Measurements from ENCODE around the gene GOLGA6L7. TPM values are rescaled to one million over a fixed set of nuclear protein-coding genes. Genes with fewer than 3 reads are reported as not detected.
"Not testable (repeated sequence)": the region's sequence is repeated elsewhere in the genome, so short reads cannot be mapped to it uniquely, and the experiment has no call there.

Gene GOLGA6L7
- total RNA-seq, 2 donors from 2014 or later = not detected

DNA sequence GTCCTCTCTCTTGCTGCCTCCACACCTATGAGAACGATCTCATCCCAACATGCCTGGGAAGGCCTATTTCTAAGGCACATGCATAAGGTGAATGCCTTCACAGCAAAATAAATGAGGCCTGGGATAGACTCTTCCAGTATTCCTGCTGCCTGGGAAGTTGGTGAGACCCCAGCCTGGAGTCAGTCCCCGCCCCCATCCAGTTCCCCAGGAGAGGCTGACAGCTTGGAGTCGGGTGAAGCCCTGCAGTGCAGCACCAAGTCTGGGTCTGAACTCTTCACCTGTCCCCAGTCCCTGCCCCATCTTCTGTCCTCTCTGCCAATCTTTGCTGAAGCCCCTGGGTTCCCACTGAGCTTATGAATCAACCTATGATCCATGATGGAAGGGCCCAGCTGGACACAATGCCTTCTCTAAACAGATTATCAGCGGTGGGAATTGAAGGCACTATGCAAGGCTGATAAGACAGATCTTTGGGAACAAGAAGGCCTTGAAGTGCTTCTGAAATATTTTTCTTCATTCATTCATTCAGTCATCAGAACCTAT lies 27.1 kb upstream of the GOLGA6L7 start:
- H3K9me3 Mint-ChIP-seq = no peaks in the 10 kb centered on the region
- no peaks in the 10 kb centered on the region for H3K4me1 Mint-ChIP-seq
- no peak overlapping the region for H3K27ac Mint-ChIP-seq
- no peak for ATAC-seq (replicated peaks)
- no peaks in the 10 kb centered on the region for H3K36me3 Mint-ChIP-seq (ENCODE audit: low read depth)
- no peaks in the 10 kb centered on the region for H3K27me3 Mint-ChIP-seq
- no peak overlapping the region for H3K4me3 Mint-ChIP-seq

GRCh38 chr15:28873585-28874190 lies 25.2 kb upstream of the GOLGA6L7 start:
- Mint-ChIP-seq H3K4me3 (no peak overlapping the region), H3K27ac (no peak overlapping the region), H3K27me3 (no peaks in the 10 kb centered on the region), H3K4me1 (no peaks in the 10 kb centered on the region), H3K9me3 (no peaks in the 10 kb centered on the region), H3K36me3 (ENCODE audit: low read depth) (no peaks in the 10 kb centered on the region)
- no peak for ATAC-seq (replicated peaks)

DNA sequence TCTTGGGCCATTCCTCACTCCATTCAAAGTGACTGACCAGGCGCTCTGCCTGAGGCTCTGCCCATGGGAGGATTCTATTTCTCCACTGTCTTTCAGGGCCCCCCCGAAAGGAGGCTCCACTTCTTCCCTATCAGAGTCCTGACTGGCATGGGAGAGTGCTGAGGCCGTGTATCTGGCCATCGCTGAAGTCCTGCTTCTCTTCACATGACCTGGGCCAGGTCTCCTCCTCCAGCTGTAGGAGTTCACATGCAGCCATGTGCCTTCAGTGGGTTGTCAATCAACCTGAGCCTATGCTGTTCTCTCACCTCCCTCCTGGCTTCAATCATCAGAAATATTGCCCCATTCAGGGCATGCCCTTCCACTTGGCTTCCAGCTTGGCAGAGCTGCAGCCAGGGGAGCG lies 24.6 kb upstream of the GOLGA6L7 start:
- H3K36me3 Mint-ChIP-seq (ENCODE audit: low read depth) = no peaks in the 10 kb centered on the region
- no peaks in the 10 kb centered on the region for H3K27me3 Mint-ChIP-seq
- H3K27ac Mint-ChIP-seq = no peak overlapping the region
- no peak for ATAC-seq (replicated peaks)
- H3K4me1 Mint-ChIP-seq = no peaks in the 10 kb centered on the region
- no peak overlapping the region for H3K4me3 Mint-ChIP-seq
- H3K9me3 Mint-ChIP-seq = no peaks in the 10 kb centered on the region

- Mint-ChIP-seq H3K36me3 (ENCODE audit: low read depth) (no peaks in the 10 kb centered on the region), H3K9me3 (no peaks in the 10 kb centered on the region), H3K4me1 (no peaks in the 10 kb centered on the region), H3K27ac (no peak overlapping the region), H3K4me3 (no peak overlapping the region), H3K27me3 (no peaks in the 10 kb centered on the region)
- no peak for ATAC-seq (replicated peaks)
Measured at GRCh38 chr15:28871168-28871567, 22.7 kb upstream of the GOLGA6L7 start.

DNA sequence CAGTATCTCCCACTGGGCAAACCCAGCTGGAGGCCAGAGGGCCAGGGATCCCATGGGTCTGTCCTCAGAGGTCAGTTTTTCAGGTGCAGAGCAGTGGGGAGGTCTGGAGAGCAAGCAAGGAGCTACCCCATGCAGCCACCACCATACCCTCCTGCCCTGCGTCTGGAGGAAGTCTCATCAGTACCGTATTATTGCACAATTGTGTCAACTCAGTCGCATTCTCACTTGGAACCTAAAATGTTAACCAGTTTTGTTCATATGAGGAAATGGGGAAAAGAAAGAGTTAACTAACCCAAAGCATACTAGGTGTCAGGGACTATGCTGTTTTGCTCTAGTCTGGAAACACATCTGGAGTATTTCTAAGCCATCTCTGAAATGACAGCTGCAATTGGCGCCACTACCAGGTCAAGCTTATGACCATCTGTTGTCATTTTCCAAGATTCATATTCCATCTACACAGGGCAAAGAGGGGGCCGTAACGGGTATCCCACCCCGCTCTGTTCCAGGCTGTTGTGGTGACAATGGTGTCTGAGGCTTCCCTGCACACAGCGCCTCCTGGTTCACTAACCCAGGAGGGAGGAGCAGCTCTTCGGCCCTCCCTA lies 20.4 kb upstream of the GOLGA6L7 start:
- Mint-ChIP-seq H3K9me3 (no peaks in the 10 kb centered on the region), H3K4me3 (no peak overlapping the region), H3K27me3 (no peaks in the 10 kb centered on the region), H3K4me1 (no peaks in the 10 kb centered on the region), H3K36me3 (ENCODE audit: low read depth) (no peaks in the 10 kb centered on the region), H3K27ac (no peak overlapping the region)
- no peak for ATAC-seq (replicated peaks)

GRCh38 chr15:28861589-28862293 lies 13.3 kb upstream of the GOLGA6L7 start:
- H3K36me3 Mint-ChIP-seq (ENCODE audit: low read depth); ATAC-seq (replicated peaks); H3K4me3 Mint-ChIP-seq; H3K9me3 Mint-ChIP-seq; H3K27me3 Mint-ChIP-seq; H3K4me1 Mint-ChIP-seq; H3K27ac Mint-ChIP-seq: not testable (repeated sequence)

GRCh38 chr15:28861031-28861534 lies 12.6 kb upstream of the GOLGA6L7 start:
- no peak for ATAC-seq (replicated peaks)
- H3K4me3 Mint-ChIP-seq = no peak overlapping the region
- no peaks in the 10 kb centered on the region for H3K9me3 Mint-ChIP-seq
- H3K4me1 Mint-ChIP-seq = no peaks in the 10 kb centered on the region
- no peaks in the 10 kb centered on the region for H3K27me3 Mint-ChIP-seq
- no peaks in the 10 kb centered on the region for H3K36me3 Mint-ChIP-seq (ENCODE audit: low read depth)
- no peak overlapping the region for H3K27ac Mint-ChIP-seq

DNA sequence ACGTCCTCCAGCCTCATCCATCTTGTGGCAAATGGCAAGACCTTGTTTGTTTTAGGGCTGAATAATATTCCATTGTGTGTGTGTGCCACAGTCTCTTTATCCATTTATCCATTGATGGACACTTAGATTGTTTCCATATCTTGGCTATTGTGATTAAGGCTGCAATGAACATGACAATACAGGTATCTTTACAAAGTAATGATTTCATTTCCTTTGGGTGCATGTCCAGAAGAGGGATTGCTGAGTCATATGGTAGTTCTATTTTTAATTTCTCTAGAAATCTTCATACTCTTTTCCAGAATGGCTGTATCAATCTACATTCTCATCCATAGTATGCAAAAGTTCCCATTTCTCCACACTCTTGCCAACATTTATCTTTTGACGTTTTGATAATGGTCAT lies 6.1 kb upstream of the GOLGA6L7 start:
- H3K9me3 Mint-ChIP-seq; H3K4me1 Mint-ChIP-seq; H3K27ac Mint-ChIP-seq; H3K4me3 Mint-ChIP-seq; H3K27me3 Mint-ChIP-seq; ATAC-seq (replicated peaks); H3K36me3 Mint-ChIP-seq (ENCODE audit: low read depth): not testable (repeated sequence)

DNA sequence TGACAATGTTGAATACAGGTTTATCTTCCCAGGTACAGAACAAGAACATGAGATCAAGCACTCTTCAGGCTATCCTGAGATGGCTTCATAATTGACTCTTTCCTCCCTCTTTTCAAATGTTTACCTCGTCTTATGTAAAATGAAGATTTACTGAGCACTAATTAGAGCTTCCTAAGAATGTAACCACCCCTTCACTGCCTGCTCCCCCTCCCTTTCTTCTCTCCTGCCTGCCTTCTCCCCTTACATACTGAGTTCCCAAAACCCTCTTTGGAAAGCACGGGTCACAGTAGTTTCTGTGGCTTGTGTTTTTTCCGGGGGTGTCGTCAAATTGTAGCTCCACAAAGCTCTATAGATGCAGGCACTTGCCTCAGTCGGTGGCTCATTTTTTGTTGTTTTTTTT lies 5.2 kb upstream of the GOLGA6L7 start:
- H3K27me3 Mint-ChIP-seq; H3K27ac Mint-ChIP-seq; H3K9me3 Mint-ChIP-seq; ATAC-seq (replicated peaks); H3K36me3 Mint-ChIP-seq (ENCODE audit: low read depth); H3K4me1 Mint-ChIP-seq; H3K4me3 Mint-ChIP-seq: not testable (repeated sequence)

- not testable (repeated sequence) for H3K9me3 Mint-ChIP-seq; H3K36me3 Mint-ChIP-seq (ENCODE audit: low read depth); H3K4me3 Mint-ChIP-seq; H3K27me3 Mint-ChIP-seq; H3K4me1 Mint-ChIP-seq; ATAC-seq (replicated peaks); H3K27ac Mint-ChIP-seq
Measured at GRCh38 chr15:28849766-28850165, 1.3 kb upstream of the GOLGA6L7 start.

DNA sequence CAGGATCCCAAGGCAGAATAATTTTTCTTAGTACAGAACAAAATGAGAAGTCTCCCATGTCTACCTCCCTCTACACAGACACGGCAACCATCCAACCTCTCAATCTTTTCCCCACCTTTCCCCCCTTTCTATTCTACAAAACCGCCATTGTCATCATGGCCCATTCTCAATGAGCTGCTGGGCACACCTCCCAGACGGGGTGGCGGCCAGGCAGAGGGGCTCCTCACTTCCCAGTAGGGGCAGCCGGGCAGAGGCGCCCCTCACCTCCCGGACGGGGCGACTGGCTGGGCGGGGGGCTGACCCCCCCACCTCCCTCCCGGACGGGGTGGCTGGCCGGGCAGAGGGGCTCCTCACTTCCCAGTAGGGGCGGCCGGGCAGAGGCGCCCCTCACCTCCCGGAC lies 827 bp upstream of the GOLGA6L7 start:
- H3K9me3 Mint-ChIP-seq; H3K4me1 Mint-ChIP-seq; H3K36me3 Mint-ChIP-seq (ENCODE audit: low read depth); H3K27ac Mint-ChIP-seq; ATAC-seq (replicated peaks); H3K4me3 Mint-ChIP-seq; H3K27me3 Mint-ChIP-seq: not testable (repeated sequence)

- not testable (repeated sequence) for H3K27me3 Mint-ChIP-seq; ATAC-seq (replicated peaks); H3K4me1 Mint-ChIP-seq; H3K36me3 Mint-ChIP-seq (ENCODE audit: low read depth); H3K4me3 Mint-ChIP-seq; H3K9me3 Mint-ChIP-seq; H3K27ac Mint-ChIP-seq
Measured at GRCh38 chr15:28847959-28848358, 485 bp downstream of the GOLGA6L7 start.

DNA sequence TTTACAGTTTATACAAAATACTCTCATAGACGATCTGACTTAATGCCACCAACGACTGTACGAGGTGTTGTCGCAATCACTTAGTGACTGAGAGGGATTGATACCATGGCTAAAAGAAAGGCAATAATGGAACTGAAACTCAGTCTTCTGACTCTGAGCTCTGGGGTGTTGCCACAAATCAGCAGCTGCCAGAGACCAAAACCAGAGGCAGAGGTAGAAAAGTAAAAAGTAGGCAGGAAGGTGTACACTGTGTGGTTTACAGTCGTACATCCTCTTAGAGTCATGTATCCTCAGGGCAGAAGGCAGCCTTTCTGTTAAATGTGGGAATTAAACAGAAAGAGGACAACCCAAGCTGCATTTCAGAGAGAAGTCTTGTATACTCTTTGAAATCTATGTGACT lies 1.2 kb downstream of the GOLGA6L7 start:
- H3K4me1 Mint-ChIP-seq; H3K4me3 Mint-ChIP-seq; H3K36me3 Mint-ChIP-seq (ENCODE audit: low read depth); H3K9me3 Mint-ChIP-seq; H3K27me3 Mint-ChIP-seq; H3K27ac Mint-ChIP-seq: not testable (repeated sequence)
- ATAC-seq (replicated peaks) = peak; percentile 99

GRCh38 chr15:28844147-28844546 lies 4.3 kb downstream of the GOLGA6L7 start:
- not testable (repeated sequence) for ATAC-seq (replicated peaks); H3K4me3 Mint-ChIP-seq; H3K4me1 Mint-ChIP-seq; H3K36me3 Mint-ChIP-seq (ENCODE audit: low read depth); H3K9me3 Mint-ChIP-seq; H3K27ac Mint-ChIP-seq; H3K27me3 Mint-ChIP-seq

DNA sequence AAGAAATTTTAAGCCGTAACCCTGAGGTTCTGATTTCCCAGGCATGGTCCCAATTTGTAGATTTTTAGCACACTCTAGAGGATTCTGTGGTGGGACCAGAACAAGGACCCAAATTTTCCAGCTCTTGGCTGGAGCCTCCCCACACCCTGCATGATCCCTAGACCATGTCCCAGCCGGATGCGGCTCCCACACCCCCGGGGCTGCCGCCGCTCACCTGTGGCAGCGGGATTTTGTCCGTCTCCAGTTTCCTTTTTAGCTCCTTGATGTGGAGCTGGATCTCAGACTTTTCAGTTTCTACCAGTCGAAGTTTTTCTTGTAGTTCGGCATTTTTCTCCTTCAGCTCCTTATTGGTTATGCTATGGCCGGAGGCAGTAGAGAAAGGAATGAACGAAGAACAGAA lies 4.9 kb downstream of the GOLGA6L7 start:
- not testable (repeated sequence) for H3K36me3 Mint-ChIP-seq (ENCODE audit: low read depth); ATAC-seq (replicated peaks); H3K27me3 Mint-ChIP-seq; H3K27ac Mint-ChIP-seq; H3K9me3 Mint-ChIP-seq; H3K4me1 Mint-ChIP-seq; H3K4me3 Mint-ChIP-seq

All from activated T-helper 17 cell treated with anti-CD3 and anti-CD28 coated beads, Interleukin-2, amount 50 U/mL, for 72 hours (primary cell).